Measurements from ENCODE around the gene TRAF6. TPM values are rescaled to one million over a fixed set of nuclear protein-coding genes. Genes with fewer than 3 reads are reported as not detected.

Gene TRAF6
- 6.6 to 7.2 TPM (median 7.0 TPM) in 5 replicates for total RNA-seq (2022; extraction: Qiagen RNA extraction; ENCODE audit: low read depth)

GRCh38 chr11:36509694-36510593 is at the start of gene TRAF6:
TSS of gene TRAF6 (minus strand) at chr11:36510272. CDS start at chr11:36501515, 8,757 bp downstream.

Other genes starting within 250 kb of the TRAF6 start
- 34.8 to 56.7 TPM (median 54.1 TPM) in 5 replicates for gene COMMD9, start 220.8 kb downstream of the TRAF6 start, total RNA-seq (2022; extraction: Qiagen RNA extraction; ENCODE audit: low read depth)
- 7.9 to 15.3 TPM (median 11.0 TPM) in 5 replicates for gene PRR5L, start 214.0 kb downstream of the TRAF6 start, total RNA-seq (2022; extraction: Qiagen RNA extraction; ENCODE audit: low read depth)
- gene RAG1, start 57.7 kb upstream of the TRAF6 start, total RNA-seq (2022; extraction: Qiagen RNA extraction; ENCODE audit: low read depth) = 0.08 to 0.40 TPM (median 0.16 TPM) in 5 replicates
- 16.3 to 22.4 TPM (median 17.5 TPM) in 5 replicates for gene IFTAP, start 84.2 kb upstream of the TRAF6 start, total RNA-seq (2022; extraction: Qiagen RNA extraction; ENCODE audit: low read depth)
- not detected in 5 replicates for gene RAG2, start 88.0 kb upstream of the TRAF6 start, total RNA-seq (2022; extraction: Qiagen RNA extraction; ENCODE audit: low read depth)